ENCODE results near the gene PCDHGA7.
"Not testable (repeated sequence)": the region's sequence is repeated elsewhere in the genome, so short reads cannot be mapped to it uniquely, and the experiment has no call there.

PCDHGA7 gene

GRCh38 chr5:141382469-141383294 lies at the start of gene PCDHGA7:
PCDHGA7 (plus strand) TSS chr5:141382742; CDS start chr5:141382900, 158 bp downstream.
- no peak for DNase-seq

DNA sequence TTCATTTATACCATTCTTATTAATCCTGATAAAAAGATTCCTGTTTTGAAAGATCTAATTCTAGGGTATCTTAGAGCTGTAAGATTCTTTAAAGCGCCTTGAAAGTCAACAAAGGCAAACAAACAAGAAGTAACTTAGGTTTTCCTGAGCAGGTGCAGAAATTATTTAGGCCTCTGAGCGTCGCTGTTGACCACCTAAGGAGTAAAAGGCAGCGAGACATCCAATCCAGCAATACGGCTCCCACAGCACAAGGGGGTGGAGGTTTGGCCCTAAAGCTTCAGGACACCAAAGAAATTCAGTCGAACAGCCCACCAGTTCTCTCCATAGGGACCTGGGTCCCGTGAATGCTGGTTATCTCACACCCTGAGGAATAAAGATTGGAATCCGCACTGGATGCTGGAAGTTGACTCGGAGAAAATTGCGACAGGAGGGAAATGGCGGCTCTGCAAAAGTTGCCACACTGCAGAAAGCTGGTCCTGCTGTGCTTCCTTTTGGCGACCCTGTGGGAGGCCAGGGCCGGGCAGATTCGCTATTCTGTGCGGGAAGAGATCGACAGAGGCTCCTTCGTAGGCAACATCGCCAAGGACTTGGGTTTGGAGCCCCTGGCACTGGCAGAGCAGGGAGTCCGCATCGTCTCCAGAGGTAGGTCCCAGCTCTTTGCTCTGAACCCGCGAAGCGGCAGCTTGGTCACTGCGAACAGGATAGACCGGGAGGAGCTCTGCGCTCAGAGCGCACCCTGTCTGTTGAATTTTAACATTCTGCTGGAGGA lies 43.8 kb upstream of the PCDHGA7 start, which contains the start of gene PCDHGA2:
PCDHGA2 (plus strand) TSS at position 223 of the 769 bp plus-strand sequence.
- no peak for DNase-seq

- not testable (repeated sequence) for DNase-seq
Measured at GRCh38 chr5:141340781-141341354, 41.7 kb upstream of the PCDHGA7 start.

- DNase-seq = no peak
Measured at GRCh38 chr5:141342773-141343172, 39.8 kb upstream of the PCDHGA7 start.

GRCh38 chr5:141343242-141343952 lies 39.1 kb upstream of the PCDHGA7 start, which contains the start of gene PCDHGA3:
PCDHGA3 (plus strand) TSS chr5:141343829; CDS start chr5:141344034, 205 bp downstream.
- no peak for DNase-seq

- no peak for DNase-seq
Measured at GRCh38 chr5:141343953-141344463, 38.5 kb upstream of the PCDHGA7 start.

GRCh38 chr5:141345327-141345726 lies 37.2 kb upstream of the PCDHGA7 start:
- DNase-seq = no peak

- not testable (repeated sequence) for DNase-seq
Measured at GRCh38 chr5:141346017-141346416, 36.5 kb upstream of the PCDHGA7 start.

GRCh38 chr5:141349917-141350619 lies 32.5 kb upstream of the PCDHGA7 start, which contains the start of gene PCDHGB1:
PCDHGB1 (plus strand) TSS chr5:141350099; CDS start chr5:141350261, 162 bp downstream.
- DNase-seq = no peak

DNA sequence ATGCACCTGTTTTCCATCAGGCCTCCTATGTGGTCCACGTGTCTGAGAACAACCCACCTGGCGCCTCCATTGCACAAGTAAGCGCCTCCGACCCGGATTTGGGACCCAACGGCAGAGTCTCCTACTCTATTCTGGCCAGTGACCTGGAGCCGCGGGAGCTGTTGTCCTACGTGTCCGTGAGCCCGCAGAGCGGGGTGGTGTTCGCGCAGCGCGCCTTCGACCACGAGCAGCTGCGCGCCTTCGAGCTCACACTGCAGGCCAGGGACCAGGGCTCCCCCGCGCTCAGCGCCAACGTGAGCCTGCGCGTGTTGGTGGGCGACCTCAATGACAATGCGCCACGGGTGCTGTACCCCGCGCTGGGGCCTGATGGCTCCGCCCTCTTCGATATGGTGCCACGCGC lies 31.0 kb upstream of the PCDHGA7 start:
- DNase-seq = no peak

GRCh38 chr5:141354900-141355469 lies 27.6 kb upstream of the PCDHGA7 start, which contains the start of gene PCDHGA4:
PCDHGA4 (plus strand) TSS chr5:141355021; CDS start chr5:141355108, 87 bp downstream.
- DNase-seq = no peak

DNA sequence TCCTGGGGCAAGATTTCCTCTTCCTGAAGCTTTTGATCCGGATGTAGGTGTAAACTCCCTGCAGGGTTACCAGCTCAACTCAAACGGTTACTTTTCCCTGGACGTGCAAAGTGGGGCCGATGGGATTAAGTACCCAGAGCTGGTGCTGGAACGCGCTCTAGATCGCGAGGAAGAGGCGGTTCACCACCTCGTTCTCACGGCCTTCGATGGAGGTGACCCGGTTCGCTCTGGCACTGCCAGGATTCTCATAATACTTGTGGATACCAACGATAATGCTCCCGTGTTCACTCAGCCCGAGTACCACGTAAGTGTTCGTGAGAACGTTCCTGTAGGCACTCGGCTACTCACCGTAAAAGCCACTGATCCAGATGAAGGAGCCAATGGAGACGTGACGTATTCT lies 26.9 kb upstream of the PCDHGA7 start:
- no peak for DNase-seq

GRCh38 chr5:141356133-141356532 lies 26.4 kb upstream of the PCDHGA7 start:
- no peak for DNase-seq

DNA sequence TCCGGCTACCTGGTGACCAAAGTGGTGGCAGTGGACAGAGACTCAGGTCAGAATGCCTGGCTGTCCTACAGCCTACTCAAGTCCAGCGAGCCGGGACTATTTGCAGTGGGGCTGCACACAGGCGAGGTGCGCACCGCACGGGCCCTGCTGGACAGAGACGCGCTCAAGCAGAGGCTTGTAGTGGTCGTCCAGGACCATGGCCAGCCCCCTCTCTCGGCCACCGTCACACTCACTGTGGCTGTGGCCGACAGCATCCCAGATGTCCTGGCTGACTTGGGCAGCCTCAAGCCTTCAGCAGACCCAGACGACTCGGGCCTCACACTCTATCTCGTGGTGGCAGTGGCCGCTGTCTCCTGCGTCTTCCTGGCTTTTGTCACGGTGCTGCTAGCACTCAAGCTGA lies 25.6 kb upstream of the PCDHGA7 start:
- DNase-seq = no peak

- DNase-seq = no peak
Measured at GRCh38 chr5:141359790-141360426, 22.6 kb upstream of the PCDHGA7 start, which contains the start of gene PCDHGB2. PCDHGB2 (plus strand) TSS chr5:141359994; CDS start chr5:141360136, 142 bp downstream.

DNA sequence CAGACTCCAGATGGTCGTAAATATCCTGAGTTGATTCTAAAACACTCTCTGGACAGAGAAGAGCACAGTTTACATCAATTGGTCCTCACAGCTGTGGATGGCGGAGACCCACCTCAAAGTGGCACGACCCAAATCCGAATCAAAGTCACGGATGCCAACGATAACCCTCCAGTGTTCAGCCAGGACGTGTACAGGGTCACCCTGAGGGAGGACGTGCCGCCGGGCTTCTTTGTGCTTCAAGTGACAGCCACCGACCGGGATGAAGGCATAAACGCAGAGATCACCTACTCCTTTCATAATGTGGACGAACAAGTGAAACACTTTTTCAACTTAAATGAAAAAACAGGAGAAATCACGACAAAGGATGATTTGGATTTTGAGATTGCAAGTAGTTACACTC lies 21.9 kb upstream of the PCDHGA7 start:
- no peak for DNase-seq

DNA sequence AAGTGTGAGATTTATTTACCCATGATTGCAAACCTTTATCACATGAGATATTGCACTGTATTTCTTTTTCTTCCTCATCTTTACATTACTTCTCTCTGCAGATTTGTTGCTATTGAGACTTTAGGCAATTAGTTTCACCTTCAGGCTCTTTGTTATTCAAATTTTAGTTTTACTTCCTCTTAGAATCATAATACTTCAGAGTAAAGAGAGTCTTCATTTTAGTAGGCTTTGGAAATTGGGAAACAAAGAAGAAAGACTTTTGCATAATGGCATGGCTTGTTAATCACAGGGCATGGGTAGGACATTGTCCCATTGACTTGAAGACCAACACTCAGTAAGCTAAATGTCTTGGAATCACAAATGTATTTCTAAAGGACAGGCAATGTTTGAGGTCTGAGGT lies 19.8 kb upstream of the PCDHGA7 start:
- no peak for DNase-seq

DNA sequence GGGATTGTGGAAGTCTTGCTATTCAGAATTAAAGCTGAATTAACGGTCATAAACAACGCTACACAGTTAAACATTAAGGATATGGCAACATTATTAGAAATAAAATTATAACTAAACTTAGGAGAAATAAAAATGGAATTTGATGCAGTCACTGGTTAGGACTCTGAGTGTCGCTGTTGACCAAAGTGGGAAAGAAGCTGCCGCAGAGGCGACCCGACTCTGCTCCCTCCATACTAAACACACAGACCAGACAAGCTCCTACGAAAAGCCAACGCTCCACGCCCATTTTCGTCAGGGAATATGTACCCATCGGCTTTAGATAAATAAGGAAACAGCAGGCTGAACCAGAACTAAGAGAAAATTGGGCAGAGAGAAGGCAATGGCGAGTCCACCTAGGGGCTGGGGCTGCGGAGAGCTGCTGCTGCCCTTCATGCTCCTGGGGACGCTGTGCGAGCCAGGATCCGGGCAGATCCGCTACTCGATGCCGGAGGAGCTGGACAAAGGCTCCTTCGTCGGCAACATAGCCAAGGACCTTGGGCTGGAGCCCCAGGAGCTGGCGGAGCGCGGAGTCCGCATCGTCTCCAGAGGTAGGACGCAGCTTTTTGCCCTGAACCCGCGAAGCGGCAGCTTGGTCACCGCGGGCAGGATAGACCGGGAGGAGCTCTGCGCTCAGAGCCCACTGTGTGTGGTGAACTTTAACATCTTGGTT lies 18.4 kb upstream of the PCDHGA7 start, which contains the start of gene PCDHGA5:
PCDHGA5 (plus strand) TSS at position 211 of the 709 bp plus-strand sequence; CDS start at position 380, 169 bp downstream.
- DNase-seq = no peak

DNA sequence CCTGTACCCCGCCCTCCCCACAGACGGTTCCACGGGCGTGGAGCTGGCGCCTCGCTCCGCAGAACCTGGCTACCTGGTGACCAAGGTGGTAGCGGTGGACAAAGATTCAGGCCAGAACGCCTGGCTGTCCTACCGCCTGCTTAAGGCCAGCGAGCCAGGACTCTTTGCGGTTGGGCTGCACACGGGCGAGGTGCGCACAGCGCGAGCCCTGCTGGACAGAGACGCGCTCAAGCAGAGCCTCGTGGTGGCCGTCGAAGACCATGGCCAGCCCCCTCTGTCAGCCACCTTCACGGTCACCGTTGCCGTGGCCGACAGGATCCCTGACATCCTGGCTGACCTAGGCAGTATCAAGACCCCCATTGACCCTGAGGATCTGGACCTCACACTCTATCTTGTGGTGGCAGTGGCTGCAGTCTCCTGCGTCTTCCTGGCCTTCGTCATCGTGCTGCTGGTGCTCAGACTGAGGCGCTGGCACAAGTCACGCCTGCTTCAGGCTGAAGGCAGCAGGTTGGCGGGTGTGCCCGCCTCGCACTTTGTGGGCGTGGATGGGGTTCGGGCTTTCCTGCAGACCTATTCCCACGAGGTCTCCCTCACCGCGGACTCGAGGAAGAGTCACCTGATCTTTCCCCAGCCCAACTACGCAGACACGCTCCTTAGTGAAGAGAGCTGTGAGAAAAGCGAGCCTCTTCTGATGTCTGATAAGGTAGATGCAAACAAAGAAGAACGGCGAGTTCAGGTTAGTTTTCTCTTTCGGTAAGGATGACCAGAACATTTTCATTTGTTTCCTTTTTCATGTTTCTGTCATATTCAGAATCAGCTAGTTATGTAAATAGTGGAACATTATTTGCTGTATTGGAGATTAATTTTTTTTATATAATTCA lies 16.3 kb upstream of the PCDHGA7 start:
- DNase-seq = no peak
